ENCODE data around the gene STX5. TPM values are rescaled to one million over a fixed set of nuclear protein-coding genes. Genes with fewer than 3 reads are reported as not detected.

The STX5 gene
- total and polyA plus RNA-seq, 4 donors = 19.8 to 47.6 (median 37.7) TPM

DNA sequence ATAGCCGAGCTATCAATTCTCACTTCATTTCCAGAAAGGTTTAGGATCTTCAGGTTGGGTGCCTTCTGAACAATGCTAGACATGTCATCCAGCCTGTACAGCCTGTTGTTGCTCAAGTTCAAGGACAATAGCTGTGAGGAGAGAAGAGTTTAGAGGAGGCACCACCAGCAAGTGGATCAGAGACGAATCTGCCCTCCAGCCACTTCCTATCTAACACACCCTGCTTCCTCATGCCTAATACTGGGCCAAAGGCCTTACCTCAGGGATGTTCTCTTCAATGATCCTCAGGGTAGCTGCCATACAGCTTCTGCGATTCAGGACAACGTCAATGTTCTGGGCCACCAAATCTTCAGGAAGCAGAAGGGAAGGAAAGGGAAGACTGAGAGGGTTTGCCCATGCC lies 30.8 kb downstream of the STX5 start:
- TF ChIP-seq, protein P1, sequence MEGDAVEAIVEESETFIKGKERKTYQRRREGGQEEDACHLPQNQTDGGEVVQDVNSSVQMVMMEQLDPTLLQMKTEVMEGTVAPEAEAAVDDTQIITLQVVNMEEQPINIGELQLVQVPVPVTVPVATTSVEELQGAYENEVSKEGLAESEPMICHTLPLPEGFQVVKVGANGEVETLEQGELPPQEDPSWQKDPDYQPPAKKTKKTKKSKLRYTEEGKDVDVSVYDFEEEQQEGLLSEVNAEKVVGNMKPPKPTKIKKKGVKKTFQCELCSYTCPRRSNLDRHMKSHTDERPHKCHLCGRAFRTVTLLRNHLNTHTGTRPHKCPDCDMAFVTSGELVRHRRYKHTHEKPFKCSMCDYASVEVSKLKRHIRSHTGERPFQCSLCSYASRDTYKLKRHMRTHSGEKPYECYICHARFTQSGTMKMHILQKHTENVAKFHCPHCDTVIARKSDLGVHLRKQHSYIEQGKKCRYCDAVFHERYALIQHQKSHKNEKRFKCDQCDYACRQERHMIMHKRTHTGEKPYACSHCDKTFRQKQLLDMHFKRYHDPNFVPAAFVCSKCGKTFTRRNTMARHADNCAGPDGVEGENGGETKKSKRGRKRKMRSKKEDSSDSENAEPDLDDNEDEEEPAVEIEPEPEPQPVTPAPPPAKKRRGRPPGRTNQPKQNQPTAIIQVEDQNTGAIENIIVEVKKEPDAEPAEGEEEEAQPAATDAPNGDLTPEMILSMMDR (IDR thresholded peaks at IDR 0.05; ENCODE audit: control extremely low read depth, extremely low read depth) = no peak
- Histone ChIP-seq H3K4me1 (ENCODE audit: control insufficient read depth in 5 of 5, insufficient read depth in 5 of 5, low read length in 5 of 5) (peaks cover 0 to 19% (median 12%) of the 10 kb centered on the region in 5 donors), H3K9ac (ENCODE audit: insufficient read depth in 1 of 2, low read length in 2 of 2) (no peak overlapping the region), H3K9me3 (ENCODE audit: control insufficient read depth in 4 of 4, insufficient read depth in 3 of 4, low read length in 3 of 4) (no peaks in the 10 kb centered on the region), H3K27ac (ENCODE audit: low read depth in 1 of 2, low read length in 1 of 2) (no peak overlapping the region), H3K27me3 (ENCODE audit: control insufficient read depth in 3 of 3, insufficient read depth in 3 of 3, low read length in 2 of 3) (no peaks in the 10 kb centered on the region), H3K36me3 (ENCODE audit: control insufficient read depth in 4 of 4, insufficient read depth in 4 of 4, low read length in 4 of 4) (peaks cover 38 to 56% (median 47%) of the 10 kb centered on the region in 4 donors), H3K4me3 (no peak overlapping the region)
- DNase-seq (no peak), ATAC-seq (ENCODE audit: insufficient read depth, low FRiP score) (no peak)
- WGBS, 2 donors = 84 to 88% methylated on average over 4 of the region's 4 CpGs

DNA sequence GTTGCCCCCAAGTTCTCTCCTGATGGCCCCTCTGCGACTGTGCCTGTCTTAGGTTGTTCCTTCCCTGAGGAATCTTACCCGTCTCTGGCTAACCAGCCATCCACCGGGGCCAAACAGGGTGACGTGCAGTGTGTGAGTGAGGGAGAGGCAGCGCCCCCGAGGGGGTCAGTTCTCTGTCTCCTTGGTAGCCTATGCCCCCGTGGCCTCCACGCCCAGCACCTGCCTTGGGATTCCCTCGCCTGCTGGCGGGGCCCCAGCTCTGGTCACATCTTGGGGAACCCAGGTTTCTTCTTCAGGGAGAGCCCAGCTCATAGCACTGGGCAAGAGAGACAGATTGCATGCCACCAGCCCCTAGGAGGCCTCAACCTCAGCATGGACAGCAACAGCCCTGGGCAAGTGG lies 32.4 kb downstream of the STX5 start:
- TF ChIP-seq, protein P1 (IDR thresholded peaks at IDR 0.05; ENCODE audit: control extremely low read depth, extremely low read depth) = no peak
- H3K27ac ChIP-seq (ENCODE audit: low read depth in 1 of 2, low read length in 1 of 2) = no peak overlapping the region
- no peak overlapping the region for H3K4me3 ChIP-seq
- H3K9me3 ChIP-seq (ENCODE audit: control insufficient read depth in 4 of 4, insufficient read depth in 3 of 4, low read length in 3 of 4) = no peaks in the 10 kb centered on the region
- no peak for DNase-seq
- ATAC-seq (ENCODE audit: insufficient read depth, low FRiP score) = no peak
- H3K36me3 ChIP-seq (ENCODE audit: control insufficient read depth in 4 of 4, insufficient read depth in 4 of 4, low read length in 4 of 4) = peaks cover 46 to 68% (median 56%) of the 10 kb centered on the region in 4 donors
- H3K9ac ChIP-seq (ENCODE audit: insufficient read depth in 1 of 2, low read length in 2 of 2) = no peak overlapping the region
- WGBS, 2 donors = 96% methylated on average over 10 of the region's 10 CpGs
- no peaks in the 10 kb centered on the region for H3K27me3 ChIP-seq (ENCODE audit: control insufficient read depth in 3 of 3, insufficient read depth in 3 of 3, low read length in 2 of 3)
- H3K4me1 ChIP-seq (ENCODE audit: control insufficient read depth in 5 of 5, insufficient read depth in 5 of 5, low read length in 5 of 5) = peaks cover 0 to 12% (median 9%) of the 10 kb centered on the region in 5 donors

DNA sequence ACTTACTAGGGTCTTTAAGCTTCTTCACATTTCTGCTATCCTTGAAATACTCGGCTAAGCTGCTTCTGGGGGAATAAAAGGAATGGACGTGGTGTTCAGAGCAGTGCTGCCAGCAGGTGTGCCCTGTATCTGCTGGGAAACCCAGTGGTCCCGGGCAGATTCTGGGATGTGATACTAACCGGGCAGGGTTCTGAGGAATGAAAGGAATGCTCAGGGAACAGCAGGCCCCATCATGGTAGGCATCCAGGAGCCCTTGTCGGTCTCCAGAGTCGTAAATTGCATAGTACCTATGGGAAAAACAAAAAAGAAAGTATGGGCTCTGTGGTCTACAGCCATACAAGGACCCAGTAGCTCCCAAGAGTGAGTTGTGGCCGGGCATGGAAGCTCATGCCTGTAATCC lies 35.6 kb downstream of the STX5 start:
- Histone ChIP-seq H3K9ac (ENCODE audit: insufficient read depth in 1 of 2, low read length in 2 of 2) (no peak overlapping the region), H3K36me3 (ENCODE audit: control insufficient read depth in 4 of 4, insufficient read depth in 4 of 4, low read length in 4 of 4) (peaks cover 45 to 62% (median 52%) of the 10 kb centered on the region in 4 donors), H3K4me1 (ENCODE audit: control insufficient read depth in 5 of 5, insufficient read depth in 5 of 5, low read length in 5 of 5) (peaks cover 0 to 9% (median 7%) of the 10 kb centered on the region in 5 donors), H3K27ac (ENCODE audit: low read depth in 1 of 2, low read length in 1 of 2) (no peak overlapping the region), H3K4me3 (no peak overlapping the region), H3K27me3 (ENCODE audit: control insufficient read depth in 3 of 3, insufficient read depth in 3 of 3, low read length in 2 of 3) (no peaks in the 10 kb centered on the region), H3K9me3 (ENCODE audit: control insufficient read depth in 4 of 4, insufficient read depth in 3 of 4, low read length in 3 of 4) (no peaks in the 10 kb centered on the region)
- no peak for DNase-seq
- TF ChIP-seq, protein P1 (IDR thresholded peaks at IDR 0.05; ENCODE audit: control extremely low read depth, extremely low read depth) = no peak
- no peak for ATAC-seq (ENCODE audit: insufficient read depth, low FRiP score)
- 89 to 95% methylated on average over 7 of the region's 7 CpGs for WGBS, 2 donors

DNA sequence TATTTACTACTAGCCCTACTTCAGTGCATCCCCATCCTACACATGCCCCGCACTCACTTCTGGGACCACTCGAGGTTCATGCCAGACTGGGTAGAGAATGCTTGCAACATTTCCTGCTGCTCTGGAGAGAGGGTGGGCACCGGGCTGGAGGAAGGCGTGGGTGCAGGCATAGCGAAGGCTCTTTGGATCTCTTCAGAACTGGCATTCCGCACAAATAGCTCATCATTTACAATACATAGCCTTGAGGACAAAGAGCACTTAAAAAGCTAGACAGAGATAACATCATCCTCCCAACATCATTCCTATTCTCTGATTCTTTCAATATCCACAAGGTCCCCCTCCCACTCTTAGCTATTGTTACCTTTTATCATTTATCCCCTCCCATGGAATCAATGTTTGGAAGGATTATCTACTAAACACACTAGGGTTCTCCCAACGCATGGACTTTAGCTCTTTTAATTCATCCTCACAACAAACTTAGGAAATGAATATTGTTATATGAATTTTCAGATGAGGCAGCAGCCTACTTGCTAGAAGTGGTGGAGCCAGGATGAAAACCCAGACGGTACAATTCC lies 37.6 kb downstream of the STX5 start:
- no peak overlapping the region for H3K27ac ChIP-seq (ENCODE audit: low read depth in 1 of 2, low read length in 1 of 2)
- ATAC-seq (ENCODE audit: insufficient read depth, low FRiP score) = no peak
- DNase-seq = no peak

More for the DNA sequence above, 37.6 kb downstream of the STX5 start:
- no peak overlapping the region for H3K4me3 ChIP-seq
- no peaks in the 10 kb centered on the region for H3K27me3 ChIP-seq (ENCODE audit: control insufficient read depth in 3 of 3, insufficient read depth in 3 of 3, low read length in 2 of 3)
- no peak overlapping the region for H3K9ac ChIP-seq (ENCODE audit: insufficient read depth in 1 of 2, low read length in 2 of 2)
- H3K9me3 ChIP-seq (ENCODE audit: control insufficient read depth in 4 of 4, insufficient read depth in 3 of 4, low read length in 3 of 4) = no peaks in the 10 kb centered on the region
- peaks cover 31 to 53% (median 41%) of the 10 kb centered on the region in 4 donors for H3K36me3 ChIP-seq (ENCODE audit: control insufficient read depth in 4 of 4, insufficient read depth in 4 of 4, low read length in 4 of 4)
- TF ChIP-seq, protein P1 (IDR thresholded peaks at IDR 0.05; ENCODE audit: control extremely low read depth, extremely low read depth) = no peak
- peaks cover 0 to 25% (median 8%) of the 10 kb centered on the region in 5 donors for H3K4me1 ChIP-seq (ENCODE audit: control insufficient read depth in 5 of 5, insufficient read depth in 5 of 5, low read length in 5 of 5)
- 66 to 81% methylated on average over 8 of the region's 8 CpGs for WGBS, 2 donors
